ENCODE results near the gene GNPDA1.

DNA sequence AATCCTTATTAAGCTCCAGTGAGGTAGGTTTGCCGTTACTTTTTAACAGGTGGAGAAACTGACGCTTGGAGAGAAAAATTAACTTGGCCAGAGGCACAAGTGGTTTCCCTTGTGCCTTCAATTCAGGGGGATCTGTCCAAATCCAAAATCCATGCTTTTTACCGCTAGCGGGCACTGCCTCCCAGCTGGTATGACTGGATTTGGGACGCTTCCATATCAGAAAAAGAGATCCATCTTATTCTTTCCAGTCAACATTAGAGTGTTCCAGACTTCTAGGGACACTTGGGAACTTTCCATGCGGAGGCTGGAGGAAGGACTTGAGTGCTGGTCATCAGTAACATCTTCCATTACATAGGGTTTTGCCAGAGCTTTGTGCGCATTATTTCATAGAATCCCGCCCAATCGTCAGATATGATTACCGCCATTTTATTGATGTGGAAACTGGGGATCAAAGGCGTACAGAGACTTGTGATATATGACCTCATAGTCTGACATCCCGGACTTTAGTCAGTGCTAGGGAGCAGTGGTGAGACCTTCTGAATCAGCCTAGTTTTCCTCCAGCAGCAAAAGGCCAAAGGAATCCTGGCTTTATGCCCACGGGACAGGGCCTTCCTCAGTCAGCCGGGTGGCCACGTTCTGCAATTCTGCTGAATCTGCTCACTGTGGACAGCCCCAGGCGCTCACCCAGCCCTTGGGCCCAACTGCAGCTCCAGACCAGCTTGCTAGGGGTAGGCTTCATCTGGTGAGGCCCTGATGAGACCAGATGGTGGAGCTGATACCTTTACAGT, 1.1 kb upstream of the GNPDA1 start:
- TF ChIP-seq, protein P1, sequence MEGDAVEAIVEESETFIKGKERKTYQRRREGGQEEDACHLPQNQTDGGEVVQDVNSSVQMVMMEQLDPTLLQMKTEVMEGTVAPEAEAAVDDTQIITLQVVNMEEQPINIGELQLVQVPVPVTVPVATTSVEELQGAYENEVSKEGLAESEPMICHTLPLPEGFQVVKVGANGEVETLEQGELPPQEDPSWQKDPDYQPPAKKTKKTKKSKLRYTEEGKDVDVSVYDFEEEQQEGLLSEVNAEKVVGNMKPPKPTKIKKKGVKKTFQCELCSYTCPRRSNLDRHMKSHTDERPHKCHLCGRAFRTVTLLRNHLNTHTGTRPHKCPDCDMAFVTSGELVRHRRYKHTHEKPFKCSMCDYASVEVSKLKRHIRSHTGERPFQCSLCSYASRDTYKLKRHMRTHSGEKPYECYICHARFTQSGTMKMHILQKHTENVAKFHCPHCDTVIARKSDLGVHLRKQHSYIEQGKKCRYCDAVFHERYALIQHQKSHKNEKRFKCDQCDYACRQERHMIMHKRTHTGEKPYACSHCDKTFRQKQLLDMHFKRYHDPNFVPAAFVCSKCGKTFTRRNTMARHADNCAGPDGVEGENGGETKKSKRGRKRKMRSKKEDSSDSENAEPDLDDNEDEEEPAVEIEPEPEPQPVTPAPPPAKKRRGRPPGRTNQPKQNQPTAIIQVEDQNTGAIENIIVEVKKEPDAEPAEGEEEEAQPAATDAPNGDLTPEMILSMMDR (IDR thresholded peaks at IDR 0.05; ENCODE audit: insufficient read depth, low read length) = no peak
- TF ChIP-seq SPI1 (IDR thresholded peaks at IDR 0.05; ENCODE audit: borderline replicate concordance, low read depth) = no peak
- TF ChIP-seq, protein P2, sequence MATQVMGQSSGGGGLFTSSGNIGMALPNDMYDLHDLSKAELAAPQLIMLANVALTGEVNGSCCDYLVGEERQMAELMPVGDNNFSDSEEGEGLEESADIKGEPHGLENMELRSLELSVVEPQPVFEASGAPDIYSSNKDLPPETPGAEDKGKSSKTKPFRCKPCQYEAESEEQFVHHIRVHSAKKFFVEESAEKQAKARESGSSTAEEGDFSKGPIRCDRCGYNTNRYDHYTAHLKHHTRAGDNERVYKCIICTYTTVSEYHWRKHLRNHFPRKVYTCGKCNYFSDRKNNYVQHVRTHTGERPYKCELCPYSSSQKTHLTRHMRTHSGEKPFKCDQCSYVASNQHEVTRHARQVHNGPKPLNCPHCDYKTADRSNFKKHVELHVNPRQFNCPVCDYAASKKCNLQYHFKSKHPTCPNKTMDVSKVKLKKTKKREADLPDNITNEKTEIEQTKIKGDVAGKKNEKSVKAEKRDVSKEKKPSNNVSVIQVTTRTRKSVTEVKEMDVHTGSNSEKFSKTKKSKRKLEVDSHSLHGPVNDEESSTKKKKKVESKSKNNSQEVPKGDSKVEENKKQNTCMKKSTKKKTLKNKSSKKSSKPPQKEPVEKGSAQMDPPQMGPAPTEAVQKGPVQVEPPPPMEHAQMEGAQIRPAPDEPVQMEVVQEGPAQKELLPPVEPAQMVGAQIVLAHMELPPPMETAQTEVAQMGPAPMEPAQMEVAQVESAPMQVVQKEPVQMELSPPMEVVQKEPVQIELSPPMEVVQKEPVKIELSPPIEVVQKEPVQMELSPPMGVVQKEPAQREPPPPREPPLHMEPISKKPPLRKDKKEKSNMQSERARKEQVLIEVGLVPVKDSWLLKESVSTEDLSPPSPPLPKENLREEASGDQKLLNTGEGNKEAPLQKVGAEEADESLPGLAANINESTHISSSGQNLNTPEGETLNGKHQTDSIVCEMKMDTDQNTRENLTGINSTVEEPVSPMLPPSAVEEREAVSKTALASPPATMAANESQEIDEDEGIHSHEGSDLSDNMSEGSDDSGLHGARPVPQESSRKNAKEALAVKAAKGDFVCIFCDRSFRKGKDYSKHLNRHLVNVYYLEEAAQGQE (IDR thresholded peaks at IDR 0.05; ENCODE audit: insufficient replicate concordance, low read depth) = no peak
